Measurements from ENCODE around the gene MED9. TPM values are rescaled to one million over a fixed set of nuclear protein-coding genes. Genes with fewer than 3 reads are reported as not detected.
"Not testable (repeated sequence)": the region's sequence is repeated elsewhere in the genome, so short reads cannot be mapped to it uniquely, and the experiment has no call there.

The MED9 gene
- 10 to 100 TPM in 1 of 2 donors, 1 to 10 TPM in 1; 7.7 to 11.1 TPM for total RNA-seq
- polyA plus RNA-seq, result 1 to 10 TPM; 6.6 to 7.9 TPM
- long read RNA-seq, donor 1, transcript MED9-201 (2 exons, 2,228 nt), result major isoform, 19 of 36 reads
- long read RNA-seq, donor 1, partial matches to known transcripts, result 15 of 36 reads
- long read RNA-seq, donor 1, other reads (novel, unspliced or antisense), result 0 of 36 reads
- long read RNA-seq, donor 2, transcript MED9-201 (2 exons, 2,228 nt), result major isoform, 5 of 7 reads
- long read RNA-seq, donor 2, partial matches to known transcripts, result 0 of 7 reads
- long read RNA-seq, donor 2, other reads (novel, unspliced or antisense), result 2 of 7 reads

GRCh38 chr17:17476865-17477467 lies at the start of gene MED9:
Gene MED9 (plus strand): TSS chr17:17477000. CDS start chr17:17477042, 42 bp downstream.
- Histone ChIP-seq H3K27ac (ENCODE audit: low read depth in 1 of 2, low read length in 2 of 2) (peak within 1 kb of the TSS in 1 of 2 donors; percentile 3), H3K4me1 (ENCODE audit: control insufficient read depth in 1 of 2, insufficient read depth in 2 of 2, low read length in 2 of 2) (no peaks in the 10 kb centered on the region), H3K9me3 (ENCODE audit: control insufficient read depth, low read length) (no peaks in the 10 kb centered on the region), H3K4me3 (ENCODE audit: low read length in 2 of 2) (peak within 1 kb of the TSS; percentile 42 to 60), H3K36me3 (ENCODE audit: control insufficient read depth in 1 of 2, insufficient read depth in 2 of 2, low read length in 1 of 2) (no peaks in the 10 kb centered on the region), H3K27me3 (ENCODE audit: control insufficient read depth in 1 of 2, insufficient read depth in 2 of 2, low read length in 1 of 2) (no peaks in the 10 kb centered on the region)
- intact Hi-C loops (cut with DNase I), result loop anchor here in 1 of 2 donors (2.0 kb wide), 1 partner anchor 20 kb away; the partner anchor contains the start of gene RASD1
- DNase-seq (peak; percentile 95 to 98), ATAC-seq (ENCODE audit: low FRiP score) (peak; percentile 96)
- 0 to 1% methylated on average over 47 of the region's 47 CpGs for WGBS, 2 donors

GRCh38 chr17:17429222-17429621 lies 47.6 kb upstream of the MED9 start:
- WGBS, 2 donors, result 64 to 71% methylated on average over 2 of the region's 2 CpGs

GRCh38 chr17:17430924-17431323 lies 45.9 kb upstream of the MED9 start:
- H3K27me3 ChIP-seq (ENCODE audit: control insufficient read depth in 1 of 2, insufficient read depth in 2 of 2, low read length in 1 of 2); intact Hi-C loops (cut with DNase I); DNase-seq; H3K36me3 ChIP-seq (ENCODE audit: control insufficient read depth in 1 of 2, insufficient read depth in 2 of 2, low read length in 1 of 2); H3K27ac ChIP-seq (ENCODE audit: low read depth in 1 of 2, low read length in 2 of 2); H3K9me3 ChIP-seq (ENCODE audit: control insufficient read depth, low read length); H3K4me3 ChIP-seq (ENCODE audit: low read length in 2 of 2); ATAC-seq (ENCODE audit: low FRiP score); H3K4me1 ChIP-seq (ENCODE audit: control insufficient read depth in 1 of 2, insufficient read depth in 2 of 2, low read length in 2 of 2): not testable (repeated sequence)
- WGBS, 2 donors, result 91 to 96% methylated on average over 2 to 4 of the region's 4 CpGs

More at GRCh38 chr17:17429222-17429621, 47.6 kb upstream of the MED9 start:
- Histone ChIP-seq H3K36me3 (ENCODE audit: control insufficient read depth in 1 of 2, insufficient read depth in 2 of 2, low read length in 1 of 2) (no peaks in the 10 kb centered on the region), H3K9me3 (ENCODE audit: control insufficient read depth, low read length) (no peaks in the 10 kb centered on the region), H3K4me1 (ENCODE audit: control insufficient read depth in 1 of 2, insufficient read depth in 2 of 2, low read length in 2 of 2) (no peaks in the 10 kb centered on the region), H3K27ac (ENCODE audit: low read depth in 1 of 2, low read length in 2 of 2) (no peak overlapping the region), H3K4me3 (ENCODE audit: low read length in 2 of 2) (no peak overlapping the region), H3K27me3 (ENCODE audit: control insufficient read depth in 1 of 2, insufficient read depth in 2 of 2, low read length in 1 of 2) (no peaks in the 10 kb centered on the region)
- intact Hi-C loops (cut with DNase I), result no loop called here
- ATAC-seq (ENCODE audit: low FRiP score) (no peak), DNase-seq (no peak)

- Histone ChIP-seq H3K4me1 (ENCODE audit: control insufficient read depth in 1 of 2, insufficient read depth in 2 of 2, low read length in 2 of 2) (no peaks in the 10 kb centered on the region), H3K9me3 (ENCODE audit: control insufficient read depth, low read length) (no peaks in the 10 kb centered on the region), H3K36me3 (ENCODE audit: control insufficient read depth in 1 of 2, insufficient read depth in 2 of 2, low read length in 1 of 2) (no peaks in the 10 kb centered on the region), H3K27ac (ENCODE audit: low read depth in 1 of 2, low read length in 2 of 2) (no peak overlapping the region), H3K27me3 (ENCODE audit: control insufficient read depth in 1 of 2, insufficient read depth in 2 of 2, low read length in 1 of 2) (no peaks in the 10 kb centered on the region), H3K4me3 (ENCODE audit: low read length in 2 of 2) (no peak overlapping the region)
- ATAC-seq (ENCODE audit: low FRiP score), result no peak
- intact Hi-C loops (cut with DNase I), result no loop called here
- WGBS, 2 donors, result 69 to 72% methylated on average over 6 of the region's 6 CpGs
- DNase-seq, result no peak
Measured at GRCh38 chr17:17431605-17432004, 45.2 kb upstream of the MED9 start.

GRCh38 chr17:17433000-17433703 lies 43.6 kb upstream of the MED9 start:
- H3K4me1 ChIP-seq (ENCODE audit: control insufficient read depth in 1 of 2, insufficient read depth in 2 of 2, low read length in 2 of 2), result no peaks in the 10 kb centered on the region
- WGBS, 2 donors, result 52 to 53% methylated on average over 6 of the region's 6 CpGs
- no peaks in the 10 kb centered on the region for H3K27me3 ChIP-seq (ENCODE audit: control insufficient read depth in 1 of 2, insufficient read depth in 2 of 2, low read length in 1 of 2)
- H3K9me3 ChIP-seq (ENCODE audit: control insufficient read depth, low read length), result no peaks in the 10 kb centered on the region
- H3K27ac ChIP-seq (ENCODE audit: low read depth in 1 of 2, low read length in 2 of 2), result no peak overlapping the region
- intact Hi-C loops (cut with DNase I), result no loop called here
- ATAC-seq (ENCODE audit: low FRiP score) (no peak), DNase-seq (no peak)
- H3K36me3 ChIP-seq (ENCODE audit: control insufficient read depth in 1 of 2, insufficient read depth in 2 of 2, low read length in 1 of 2), result no peaks in the 10 kb centered on the region
- H3K4me3 ChIP-seq (ENCODE audit: low read length in 2 of 2), result no peak overlapping the region

GRCh38 chr17:17434477-17434876 lies 42.3 kb upstream of the MED9 start:
- Histone ChIP-seq H3K9me3 (ENCODE audit: control insufficient read depth, low read length) (no peaks in the 10 kb centered on the region), H3K36me3 (ENCODE audit: control insufficient read depth in 1 of 2, insufficient read depth in 2 of 2, low read length in 1 of 2) (no peaks in the 10 kb centered on the region), H3K27me3 (ENCODE audit: control insufficient read depth in 1 of 2, insufficient read depth in 2 of 2, low read length in 1 of 2) (no peaks in the 10 kb centered on the region), H3K4me3 (ENCODE audit: low read length in 2 of 2) (no peak overlapping the region), H3K4me1 (ENCODE audit: control insufficient read depth in 1 of 2, insufficient read depth in 2 of 2, low read length in 2 of 2) (no peaks in the 10 kb centered on the region), H3K27ac (ENCODE audit: low read depth in 1 of 2, low read length in 2 of 2) (no peak overlapping the region)
- 34 to 60% methylated on average over 2 of the region's 2 CpGs for WGBS, 2 donors
- intact Hi-C loops (cut with DNase I), result no loop called here
- DNase-seq (no peak), ATAC-seq (ENCODE audit: low FRiP score) (no peak)

- Histone ChIP-seq H3K4me1 (ENCODE audit: control insufficient read depth in 1 of 2, insufficient read depth in 2 of 2, low read length in 2 of 2) (no peaks in the 10 kb centered on the region), H3K27me3 (ENCODE audit: control insufficient read depth in 1 of 2, insufficient read depth in 2 of 2, low read length in 1 of 2) (no peaks in the 10 kb centered on the region), H3K4me3 (ENCODE audit: low read length in 2 of 2) (no peak overlapping the region), H3K27ac (ENCODE audit: low read depth in 1 of 2, low read length in 2 of 2) (no peak overlapping the region), H3K9me3 (ENCODE audit: control insufficient read depth, low read length) (no peaks in the 10 kb centered on the region), H3K36me3 (ENCODE audit: control insufficient read depth in 1 of 2, insufficient read depth in 2 of 2, low read length in 1 of 2) (no peaks in the 10 kb centered on the region)
- DNase-seq (no peak), ATAC-seq (ENCODE audit: low FRiP score) (no peak)
- 24% methylated on average over 4 of the region's 4 CpGs for WGBS, 2 donors
- intact Hi-C loops (cut with DNase I), result no loop called here
Measured at GRCh38 chr17:17435323-17435722, 41.5 kb upstream of the MED9 start.

- no peak overlapping the region for H3K27ac ChIP-seq (ENCODE audit: low read depth in 1 of 2, low read length in 2 of 2)
- no peak for ATAC-seq (ENCODE audit: low FRiP score)
- no peaks in the 10 kb centered on the region for H3K27me3 ChIP-seq (ENCODE audit: control insufficient read depth in 1 of 2, insufficient read depth in 2 of 2, low read length in 1 of 2)
- H3K4me1 ChIP-seq (ENCODE audit: control insufficient read depth in 1 of 2, insufficient read depth in 2 of 2, low read length in 2 of 2), result no peaks in the 10 kb centered on the region
- no peaks in the 10 kb centered on the region for H3K9me3 ChIP-seq (ENCODE audit: control insufficient read depth, low read length)
- H3K36me3 ChIP-seq (ENCODE audit: control insufficient read depth in 1 of 2, insufficient read depth in 2 of 2, low read length in 1 of 2), result no peaks in the 10 kb centered on the region
- DNase-seq, result no peak
- intact Hi-C loops (cut with DNase I), result no loop called here
- H3K4me3 ChIP-seq (ENCODE audit: low read length in 2 of 2), result no peak overlapping the region
- WGBS, 2 donors, result 91 to 92% methylated on average over 9 of the region's 9 CpGs
Measured at GRCh38 chr17:17437461-17437860, 39.3 kb upstream of the MED9 start.
